H9 (cell line): Measurements from ENCODE around the gene MDFIC2. TPM values are rescaled to one million over a fixed set of nuclear protein-coding genes. Genes with fewer than 3 reads are reported as not detected.

Experiments
- DNase-seq: peaks from one replicate; pipeline ENCODE4 v3.0.0-alpha.2; 2017
- H2AFZ ChIP-seq: one replicate; pipeline ENCODE4 v1.6.1; 2013; ENCODE audit warnings: mild to moderate bottlenecking, low read length, control low read depth, moderate library complexity
- H2AK5ac ChIP-seq: 2 replicates; pipeline ENCODE4 v1.6.1; 2013; ENCODE audit warnings: low read length, control low read depth, mixed read lengths; ENCODE audit not compliant: insufficient read length
- H2BK120ac ChIP-seq: one replicate; pipeline ENCODE4 v1.6.1; 2013; ENCODE audit warnings: low read depth, mild to moderate bottlenecking, low read length, control low read depth, inconsistent platforms; ENCODE audit not compliant: poor library complexity, severe bottlenecking
- H2BK12ac ChIP-seq: 2 replicates; pipeline ENCODE4 v1.6.1; 2013; ENCODE audit warnings: low read length, control low read depth, mixed read lengths, low read depth; ENCODE audit not compliant: insufficient read length
- H2BK15ac ChIP-seq: 2 replicates; pipeline ENCODE4 v1.6.1; 2013; ENCODE audit warnings: low read depth, low read length, control low read depth
- H2BK20ac ChIP-seq: one replicate; pipeline ENCODE4 v1.6.1; 2013; ENCODE audit warnings: low read depth, mild to moderate bottlenecking, low read length, control low read depth, inconsistent platforms; ENCODE audit not compliant: poor library complexity, severe bottlenecking
- H2BK5ac ChIP-seq: 2 replicates; pipeline ENCODE4 v1.6.1; 2013; ENCODE audit warnings: low read length, control low read depth, mixed read lengths; ENCODE audit not compliant: insufficient read length
- H3K14ac ChIP-seq: 2 replicates; pipeline ENCODE4 v1.6.1; 2013; ENCODE audit warnings: low read length, control low read depth; ENCODE audit not compliant: insufficient read depth
- H3K18ac ChIP-seq: 2 replicates; pipeline ENCODE4 v1.6.1; 2013; ENCODE audit warnings: low read depth, mild to moderate bottlenecking, mixed read lengths, low read length, control low read depth; ENCODE audit not compliant: insufficient read length
- H3K23ac ChIP-seq: 2 replicates; pipeline ENCODE4 v1.6.1; 2013; ENCODE audit warnings: low read length, control low read depth, mixed read lengths, low read depth; ENCODE audit not compliant: insufficient read length
- H3K23me2 ChIP-seq: 2 replicates; pipeline ENCODE4 v1.6.1; 2013; ENCODE audit warnings: low read depth, mild to moderate bottlenecking, mixed read lengths, low read length, control low read depth; ENCODE audit not compliant: insufficient read length, poor library complexity, severe bottlenecking
- H3K27ac ChIP-seq: 2 replicates; pipeline ENCODE4 v1.5.1; 2013; ENCODE audit warnings: low read length, control low read depth, mixed read lengths, low read depth; ENCODE audit not compliant: insufficient read length
- H3K27me3 ChIP-seq: 2 replicates; pipeline ENCODE4 v1.6.1; 2013; ENCODE audit warnings: low read length, control low read depth, inconsistent platforms; ENCODE audit not compliant: insufficient read depth
- H3K4ac ChIP-seq: 2 replicates; pipeline ENCODE4 v1.6.1; 2013; ENCODE audit warnings: low read depth, mild to moderate bottlenecking, control low read depth, inconsistent platforms, low read length, moderate library complexity
- H3K4me1 ChIP-seq: 2 replicates; pipeline ENCODE4 v1.6.1; 2013; ENCODE audit warnings: low read length, control low read depth, inconsistent platforms; ENCODE audit not compliant: insufficient read depth
- H3K4me2 ChIP-seq: 2 replicates; pipeline ENCODE4 v1.6.1; 2013; ENCODE audit warnings: low read length, control low read depth, mixed read lengths; ENCODE audit not compliant: insufficient read length, insufficient read depth
- H3K56ac ChIP-seq: 2 replicates; pipeline ENCODE4 v1.6.1; 2013; ENCODE audit warnings: low read depth, mild to moderate bottlenecking, mixed read lengths, low read length, control low read depth; ENCODE audit not compliant: insufficient read length
- H3K79me1 ChIP-seq: 2 replicates; pipeline ENCODE4 v1.6.1; 2013; ENCODE audit warnings: low read depth, mild to moderate bottlenecking, moderate library complexity, low read length, control low read depth, inconsistent platforms; ENCODE audit not compliant: insufficient read depth, poor library complexity, severe bottlenecking
- H3K79me2 ChIP-seq: 2 replicates; pipeline ENCODE4 v1.6.1; 2013; ENCODE audit warnings: low read length, control low read depth, inconsistent platforms; ENCODE audit not compliant: insufficient read depth
- H3K9ac ChIP-seq: 2 replicates; pipeline ENCODE4 v1.6.1; 2013; ENCODE audit warnings: low read length, control low read depth, mixed read lengths; ENCODE audit not compliant: insufficient read length; ENCODE audit errors: extremely low read depth
- H3K9me3 ChIP-seq: one replicate; pipeline ENCODE4 v1.6.1; 2013; ENCODE audit warnings: low read depth, low read length, inconsistent platforms; ENCODE audit not compliant: control insufficient read depth
- H3T11ph ChIP-seq: one replicate; pipeline ENCODE4 v1.6.1; 2013; ENCODE audit warnings: mild to moderate bottlenecking, low read length, control low read depth, inconsistent platforms
- H4K20me1 ChIP-seq: one replicate; pipeline ENCODE4 v1.6.1; 2013; ENCODE audit not compliant: control insufficient read depth, insufficient read length, insufficient read depth
- H4K5ac ChIP-seq: 2 replicates; pipeline ENCODE4 v1.6.1; 2013; ENCODE audit warnings: low read depth, mild to moderate bottlenecking, mixed read lengths, low read length, control low read depth; ENCODE audit not compliant: insufficient read length
- H4K8ac ChIP-seq: replicated peaks from 2 replicates; pipeline ENCODE4 v1.6.1; 2013; ENCODE audit warnings: low read length, control low read depth, mixed read lengths, low read depth; ENCODE audit not compliant: insufficient read length
- H4K91ac ChIP-seq: 2 replicates; pipeline ENCODE4 v1.6.1; 2013; ENCODE audit warnings: low read depth, mild to moderate bottlenecking, moderate library complexity, mixed read lengths, low read length, control low read depth; ENCODE audit not compliant: insufficient read length
- H3K27ac Mint-ChIP-seq, 3 experiments: 2 replicates in 2 of 3; 3 replicates in 1 of 3; pipeline ENCODE4 v1.8.0; 2020 to 2021; ENCODE audit warnings: mixed read lengths in 3 of 3, mild to moderate bottlenecking in 1 of 3, moderate library complexity in 1 of 3
- H3K27me3 Mint-ChIP-seq: 2 replicates; pipeline ENCODE4 v1.8.0; 2021; ENCODE audit warnings: low read depth, mild to moderate bottlenecking, moderate library complexity, mixed read lengths
- H3K36me3 Mint-ChIP-seq, 3 experiments: 2 replicates in 2 of 3; 3 replicates in 1 of 3; pipeline ENCODE4 v1.8.0; 2020 to 2021; ENCODE audit warnings: low read depth in 3 of 3, mixed read lengths in 3 of 3; ENCODE audit not compliant: insufficient read depth in 1 of 3
- H3K4me1 Mint-ChIP-seq, 2 experiments: 2 replicates each; pipeline ENCODE4 v1.8.0; 2020; ENCODE audit warnings: mixed read lengths in 2 of 2
- H3K4me3 Mint-ChIP-seq, 2 experiments: 2 replicates in 1 of 2; 3 replicates in 1 of 2; pipeline ENCODE4 v1.8.0; 2020 to 2021; ENCODE audit warnings: mild to moderate bottlenecking in 2 of 2, mixed read lengths in 2 of 2, moderate library complexity in 1 of 2
- H3K9me3 Mint-ChIP-seq, 2 experiments: 2 replicates in 1 of 2; 3 replicates in 1 of 2; pipeline ENCODE4 v1.8.0; 2020; ENCODE audit warnings: mild to moderate bottlenecking in 2 of 2, mixed read lengths in 2 of 2, moderate library complexity in 1 of 2
- WGBS: extraction: QIAGEN DNeasy Blood & Tissue Kit; methylation state at CpG from one replicate; pipeline ENCODE4 v1.1.7; 2013; ENCODE audit warnings: missing lambda C conversion rate, low lambda C conversion rate, mixed read lengths; ENCODE audit not compliant: insufficient read length; ENCODE audit errors: extremely low coverage; 5-methylcytosine and 5-hydroxymethylcytosine counted together
- total RNA-seq: library from RNA; stranded (reverse); gene quantifications from 2 replicates; pipeline ENCODE4 v1.2.1, GENCODE V29; 2021
- TF ChIP-seq, protein P1 (sequence below): fragments of 200-600 bp; sonication (generic); conservative IDR thresholded peaks from 3 replicates; pipeline ENCODE4 v1.8.0; 2021; ENCODE audit warnings: antibody characterized with exemption, mild to moderate bottlenecking

The MDFIC2 gene
- total RNA-seq, 1 experiment from 2014 or later = not detected

DNA sequence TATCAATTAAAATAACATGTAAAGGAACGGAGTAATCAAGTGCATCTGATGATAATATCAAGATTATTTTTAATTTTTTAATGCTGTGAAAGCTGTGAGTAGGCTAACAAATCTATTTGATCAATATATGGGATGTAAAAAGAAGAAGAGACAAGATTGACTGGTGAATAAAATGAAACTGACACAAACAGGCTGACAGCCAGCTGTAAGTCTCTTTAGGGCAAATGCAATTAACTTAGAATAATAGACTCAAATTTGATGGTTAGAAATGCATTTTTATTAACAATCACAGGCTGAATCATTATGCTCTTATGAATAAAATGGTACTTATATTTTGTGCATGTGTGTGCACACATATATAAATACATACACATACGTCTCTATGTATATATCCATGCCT lies 68.0 kb downstream of the MDFIC2 start:
- no peak overlapping the region for H3K27ac ChIP-seq
- no peak overlapping the region for H3K4me2 ChIP-seq
- H4K5ac ChIP-seq = no peak overlapping the region
- Mint-ChIP-seq H3K27me3 (no peaks in the 10 kb centered on the region), H3K9me3 (peaks cover 0 to 3% of the 10 kb centered on the region in 2 experiments; a peak in 2 of 5 replicates), H3K4me3 (no peak overlapping the region), H3K36me3 (no peaks in the 10 kb centered on the region), H3K27ac (no peak overlapping the region), H3K4me1 (peaks cover 7 to 16% of the 10 kb centered on the region in 2 experiments)
- no peaks in the 10 kb centered on the region for H3K4me1 ChIP-seq
- no peak overlapping the region for H2BK5ac ChIP-seq
- H3K9ac ChIP-seq = no peak overlapping the region
- H3K14ac ChIP-seq = no peak overlapping the region
- no peak overlapping the region for H2BK20ac ChIP-seq
- no peak overlapping the region for H4K8ac ChIP-seq
- H2BK12ac ChIP-seq = no peak overlapping the region
- H2AFZ ChIP-seq = no peak overlapping the region
- H3K27me3 ChIP-seq = no peaks in the 10 kb centered on the region
- no peak for DNase-seq
- H3T11ph ChIP-seq = no peak overlapping the region
- no peaks in the 10 kb centered on the region for H3K23me2 ChIP-seq
- H2BK120ac ChIP-seq = no peak overlapping the region
- H2BK15ac ChIP-seq = no peak overlapping the region
- no peaks in the 10 kb centered on the region for H4K20me1 ChIP-seq
- TF ChIP-seq, protein P1, sequence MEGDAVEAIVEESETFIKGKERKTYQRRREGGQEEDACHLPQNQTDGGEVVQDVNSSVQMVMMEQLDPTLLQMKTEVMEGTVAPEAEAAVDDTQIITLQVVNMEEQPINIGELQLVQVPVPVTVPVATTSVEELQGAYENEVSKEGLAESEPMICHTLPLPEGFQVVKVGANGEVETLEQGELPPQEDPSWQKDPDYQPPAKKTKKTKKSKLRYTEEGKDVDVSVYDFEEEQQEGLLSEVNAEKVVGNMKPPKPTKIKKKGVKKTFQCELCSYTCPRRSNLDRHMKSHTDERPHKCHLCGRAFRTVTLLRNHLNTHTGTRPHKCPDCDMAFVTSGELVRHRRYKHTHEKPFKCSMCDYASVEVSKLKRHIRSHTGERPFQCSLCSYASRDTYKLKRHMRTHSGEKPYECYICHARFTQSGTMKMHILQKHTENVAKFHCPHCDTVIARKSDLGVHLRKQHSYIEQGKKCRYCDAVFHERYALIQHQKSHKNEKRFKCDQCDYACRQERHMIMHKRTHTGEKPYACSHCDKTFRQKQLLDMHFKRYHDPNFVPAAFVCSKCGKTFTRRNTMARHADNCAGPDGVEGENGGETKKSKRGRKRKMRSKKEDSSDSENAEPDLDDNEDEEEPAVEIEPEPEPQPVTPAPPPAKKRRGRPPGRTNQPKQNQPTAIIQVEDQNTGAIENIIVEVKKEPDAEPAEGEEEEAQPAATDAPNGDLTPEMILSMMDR = no peak
- H3K56ac ChIP-seq = no peak overlapping the region
- WGBS = no CpG with 5 or more reads among the region's 2 CpGs
- H3K18ac ChIP-seq = no peak overlapping the region
- H3K79me1 ChIP-seq = no peaks in the 10 kb centered on the region
- no peak overlapping the region for H3K4ac ChIP-seq
- no peaks in the 10 kb centered on the region for H3K9me3 ChIP-seq
- H3K23ac ChIP-seq = no peak overlapping the region
- H2AK5ac ChIP-seq = no peak overlapping the region
- no peak overlapping the region for H4K91ac ChIP-seq
- no peaks in the 10 kb centered on the region for H3K79me2 ChIP-seq
